SW480 (cell line): ENCODE measurements around the gene SLC34A1.
A peak's percentile ranks its signal among the peaks of the same experiment; 100 is the strongest.

Experiments used
- DNase-seq: peaks from one replicate; pipeline ENCODE4 v3.0.0-alpha.2; 2016; ENCODE audit warnings: low spot score

SLC34A1 gene

GRCh38 chr5:177388521-177389052, 4.4 kb downstream of the SLC34A1 start:
- no peak for DNase-seq

- peak; percentile 80 for DNase-seq
These were observed 5.3 kb downstream of the SLC34A1 start for GRCh38 chr5:177389241-177390169.

GRCh38 chr5:177390363-177391300, 6.4 kb downstream of the SLC34A1 start:
- peak; percentile 90 for DNase-seq

GRCh38 chr5:177392765-177393164, 8.5 kb downstream of the SLC34A1 start:
- DNase-seq: no peak

GRCh38 chr5:177393206-177393765, 9.1 kb downstream of the SLC34A1 start:
- DNase-seq: no peak

DNA sequence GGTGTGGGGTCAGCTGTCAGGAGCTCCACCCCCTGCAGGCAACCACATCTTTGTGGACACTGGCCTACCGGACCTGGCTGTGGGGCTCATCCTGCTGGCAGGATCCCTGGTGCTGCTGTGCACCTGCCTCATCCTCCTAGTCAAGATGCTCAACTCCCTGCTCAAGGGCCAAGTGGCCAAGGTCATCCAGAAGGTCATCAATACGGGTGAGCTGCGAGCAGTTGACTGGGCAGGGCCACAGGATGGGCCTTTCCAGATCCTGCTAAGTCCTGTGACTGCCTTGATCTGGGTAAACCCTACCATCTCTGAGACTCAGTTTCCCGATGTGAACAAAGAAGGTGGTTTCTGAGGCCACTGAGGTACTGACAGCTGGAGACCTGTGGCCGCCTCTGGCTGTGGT, 9.8 kb downstream of the SLC34A1 start:
- DNase-seq: no peak

DNA sequence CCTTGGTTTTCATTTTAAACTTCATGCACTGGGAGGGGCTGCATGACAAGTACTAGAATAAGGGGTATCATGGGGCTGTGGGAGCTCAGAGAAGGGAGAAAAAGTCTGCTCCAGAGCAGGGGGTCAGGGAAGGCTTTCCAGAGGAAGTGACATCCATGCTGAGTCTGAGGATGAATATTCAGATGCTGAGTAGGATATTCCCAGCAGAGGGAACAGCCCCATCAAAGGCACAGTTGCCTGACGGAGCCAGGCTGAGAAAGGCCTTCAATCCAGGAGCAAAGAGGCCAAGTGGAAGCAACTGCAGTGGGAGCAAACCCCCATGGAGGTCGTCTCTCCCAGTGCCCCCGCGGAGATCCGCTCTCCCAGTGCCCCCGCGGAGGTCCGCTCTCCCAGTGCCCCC, 11.8 kb downstream of the SLC34A1 start:
- no peak for DNase-seq

GRCh38 chr5:177396807-177397206, 12.6 kb downstream of the SLC34A1 start:
- no peak for DNase-seq

- no peak for DNase-seq
These were observed 13.7 kb downstream of the SLC34A1 start for GRCh38 chr5:177397875-177398390.

DNA sequence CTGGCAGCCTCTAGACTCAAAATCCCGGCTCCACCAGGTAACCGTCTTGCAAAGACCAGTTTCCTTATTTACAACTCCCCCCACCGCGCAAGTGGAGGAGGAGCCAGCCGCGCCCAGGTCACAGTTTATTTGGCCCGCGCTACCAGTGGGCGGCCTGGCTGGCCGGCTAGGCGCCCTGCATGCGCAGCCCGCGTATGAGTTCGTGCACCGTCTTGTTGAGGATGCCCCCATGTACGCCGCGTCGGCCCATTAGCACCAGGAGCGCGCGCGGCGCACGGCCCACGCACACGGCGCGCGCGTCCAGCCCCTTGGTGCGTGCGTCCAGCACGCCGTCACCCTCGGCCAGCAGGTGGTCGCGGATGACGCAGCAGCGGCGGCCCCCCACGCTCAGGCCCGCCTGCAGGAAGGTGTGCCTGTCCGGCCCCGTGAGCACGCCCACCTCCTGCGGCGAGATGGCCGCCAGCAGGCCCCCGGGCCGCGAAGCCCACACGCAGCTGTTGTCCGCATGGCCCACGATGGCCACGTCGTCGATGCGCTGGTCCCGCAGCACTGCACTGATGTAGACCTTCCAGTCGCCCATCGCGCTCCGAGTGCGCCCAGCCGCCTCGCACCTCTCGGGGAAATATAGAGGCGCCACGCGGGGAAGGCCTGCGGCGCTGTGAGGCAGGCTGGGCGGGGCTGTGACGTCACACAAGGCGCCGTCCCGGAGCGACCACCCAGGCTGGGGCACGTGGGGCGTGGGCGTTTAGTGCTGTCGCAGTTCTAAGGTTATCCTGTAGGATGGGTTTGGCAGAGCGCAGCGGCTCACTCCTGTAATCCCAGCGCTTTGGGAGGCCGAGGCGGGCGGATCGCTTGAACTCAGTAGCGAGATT, 16.0 kb downstream of the SLC34A1 start, which contains the start of gene PFN3:
PFN3 (minus strand) TSS at position 665 of the 872 bp plus-strand sequence; CDS start at position 580, 85 bp downstream.
- no peak for DNase-seq

DNA sequence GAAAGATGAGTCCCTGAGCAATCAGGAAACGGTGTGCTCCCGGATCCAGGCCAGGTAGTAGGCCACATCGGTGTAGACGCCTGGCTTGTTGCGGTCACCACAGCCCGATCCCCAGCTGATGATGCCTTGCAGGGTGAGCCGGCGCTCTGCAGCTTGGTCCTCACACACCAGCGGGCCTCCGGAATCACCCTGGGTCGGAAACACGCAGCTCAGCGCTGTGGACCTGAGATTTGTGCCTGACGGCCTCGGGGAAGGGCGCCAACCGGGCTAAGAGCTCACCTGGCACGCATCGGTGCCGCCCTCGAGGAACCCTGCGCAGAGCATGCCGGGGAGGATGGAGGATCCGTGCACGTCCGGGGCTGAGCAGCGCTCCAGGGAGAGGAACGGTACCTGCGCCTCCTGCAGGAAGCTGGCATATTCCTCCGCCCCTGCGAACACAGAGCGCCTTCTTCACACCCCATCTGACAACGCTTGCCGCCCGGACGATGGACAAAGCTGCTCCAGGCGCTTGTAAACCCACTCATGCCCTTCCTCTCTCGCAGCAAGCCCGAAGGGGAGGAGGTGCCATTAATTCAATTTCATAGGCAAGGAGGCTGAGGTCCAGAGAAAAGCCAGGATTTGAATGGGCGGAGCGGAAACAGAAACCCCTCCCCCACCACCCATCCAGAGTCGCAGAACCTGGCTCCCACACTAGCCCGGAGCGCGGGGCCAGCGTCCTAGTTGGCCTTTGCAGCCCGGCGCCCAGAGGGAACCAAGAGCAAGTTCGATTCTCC, 18.2 kb downstream of the SLC34A1 start:
- peak; percentile 95 for DNase-seq

DNA sequence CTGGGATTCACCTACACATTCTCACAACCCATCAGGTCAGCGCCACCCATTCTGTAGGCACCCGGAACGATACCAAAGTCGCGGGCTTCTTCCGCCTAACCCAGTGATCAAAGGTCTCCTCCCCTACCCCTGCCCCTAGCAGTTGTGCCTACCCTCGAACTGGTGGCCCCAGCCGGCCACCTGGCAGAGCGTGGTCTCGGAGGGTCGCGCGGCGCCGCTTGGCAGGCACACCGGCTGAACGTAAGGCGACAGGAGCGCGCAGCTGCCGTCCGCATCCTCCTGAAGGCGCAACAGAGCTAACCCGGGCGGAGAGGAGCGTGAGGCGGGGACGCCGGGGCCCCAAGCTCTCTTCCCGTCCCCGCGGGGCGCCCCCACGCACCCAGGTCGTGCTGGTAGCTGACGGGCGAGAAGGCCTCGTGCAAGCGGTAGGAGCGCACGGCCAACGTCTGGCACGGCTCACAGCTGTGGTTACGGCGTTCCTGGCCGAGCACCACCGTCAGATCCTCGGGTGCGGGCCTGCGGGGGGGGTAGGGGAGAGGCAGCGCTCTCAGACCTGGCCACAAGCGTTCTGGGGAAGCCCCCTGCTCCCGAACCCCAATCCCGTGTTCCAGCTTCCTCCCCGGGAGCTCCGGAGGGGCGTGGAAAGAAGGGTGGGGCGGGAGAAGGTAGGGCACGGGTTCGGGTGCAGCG, 19.0 kb downstream of the SLC34A1 start:
- DNase-seq: peak; percentile 60

- DNase-seq: peak; percentile 93
These were observed 19.8 kb downstream of the SLC34A1 start for GRCh38 chr5:177403792-177404640.

DNA sequence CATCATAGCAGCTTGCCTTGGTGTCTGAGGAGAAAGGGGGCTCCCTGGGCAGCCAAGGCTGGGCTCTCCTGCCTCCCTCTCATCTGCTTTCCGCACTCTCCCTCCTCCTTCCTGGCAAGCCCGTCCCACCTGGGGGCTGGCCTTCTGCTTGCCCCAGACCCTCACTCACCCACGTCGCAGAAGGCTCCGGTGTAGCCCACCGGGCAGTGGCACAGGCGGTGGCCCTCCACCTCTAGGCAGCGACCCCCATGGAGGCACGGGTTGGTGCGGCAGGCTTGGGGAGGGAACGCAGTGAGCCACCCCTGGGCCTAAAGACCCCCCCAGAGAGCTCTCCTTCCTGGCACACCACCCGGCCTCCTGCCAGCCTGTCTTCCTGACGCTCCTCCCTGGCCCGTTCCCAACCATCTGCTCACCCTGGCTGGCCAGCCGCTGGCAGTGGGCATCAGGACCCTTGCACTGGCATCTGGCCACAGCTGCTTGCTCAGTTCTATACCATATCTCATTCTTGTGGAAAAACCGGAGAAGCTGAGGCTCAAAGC, 20.5 kb downstream of the SLC34A1 start:
- DNase-seq: no peak

DNA sequence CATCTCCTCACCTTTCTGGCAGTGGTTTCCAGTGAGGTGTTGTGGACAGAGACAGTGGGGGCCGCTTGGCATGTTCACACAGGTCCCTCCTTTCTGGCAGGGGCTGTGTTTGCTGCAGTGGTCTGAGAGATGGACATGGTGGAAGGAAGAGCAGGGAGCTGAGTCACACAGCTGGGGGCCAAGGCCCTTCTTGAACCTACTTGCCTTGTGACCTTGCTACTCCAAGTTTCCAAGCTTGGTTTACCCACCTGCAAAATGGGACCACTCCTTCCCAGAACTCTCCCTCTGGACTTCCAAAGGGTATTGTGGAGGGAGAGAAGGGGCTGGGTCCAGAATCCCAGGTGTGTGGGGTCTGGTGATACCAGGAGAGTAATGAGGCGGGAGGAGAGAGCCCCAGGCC, 21.1 kb downstream of the SLC34A1 start:
- DNase-seq: no peak

GRCh38 chr5:177405805-177406204, 21.6 kb downstream of the SLC34A1 start:
- no peak for DNase-seq

DNA sequence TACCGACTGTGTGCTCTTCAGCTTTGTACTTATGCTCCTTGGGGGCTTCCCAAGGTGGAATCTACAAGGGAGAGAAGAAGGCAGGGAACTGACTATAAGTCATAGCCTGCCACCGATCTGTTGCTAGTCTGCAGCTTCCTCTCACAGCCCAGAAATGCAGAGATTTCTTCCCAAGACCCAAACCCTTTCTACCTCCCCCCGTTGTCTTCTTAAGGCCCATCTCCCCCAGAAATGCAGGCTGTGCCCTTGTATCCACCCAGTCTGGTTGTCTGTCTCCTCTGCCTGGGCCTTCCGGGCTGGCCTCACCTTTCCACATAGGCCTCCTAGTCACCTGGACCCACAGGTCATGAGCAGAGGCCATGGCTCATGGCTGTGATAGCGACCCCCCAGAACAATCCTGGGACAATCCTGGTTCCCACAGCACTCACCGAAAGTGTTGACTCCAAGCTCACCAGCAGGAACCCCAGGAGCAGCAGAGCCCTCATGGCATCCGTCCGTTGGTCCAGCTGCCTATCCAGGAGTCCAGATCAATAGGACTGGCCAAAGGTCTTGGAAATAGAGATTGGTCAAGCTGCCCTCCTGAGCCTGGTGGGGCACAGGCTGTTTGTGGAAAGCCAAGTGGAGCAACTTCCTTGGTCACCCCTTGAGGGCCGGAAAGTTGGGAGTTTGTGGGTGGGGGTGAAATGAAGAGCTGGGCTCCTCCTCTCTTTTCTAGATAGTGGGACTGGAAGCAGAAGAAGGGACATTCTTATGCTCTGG, 25.0 kb downstream of the SLC34A1 start, which contains the start of gene F12:
F12 (minus strand) TSS at position 522 of the 759 bp plus-strand sequence; CDS start at position 485, 37 bp downstream.
- DNase-seq: no peak
